Measurements from ENCODE around the gene VPS52.

VPS52 gene, protein sequence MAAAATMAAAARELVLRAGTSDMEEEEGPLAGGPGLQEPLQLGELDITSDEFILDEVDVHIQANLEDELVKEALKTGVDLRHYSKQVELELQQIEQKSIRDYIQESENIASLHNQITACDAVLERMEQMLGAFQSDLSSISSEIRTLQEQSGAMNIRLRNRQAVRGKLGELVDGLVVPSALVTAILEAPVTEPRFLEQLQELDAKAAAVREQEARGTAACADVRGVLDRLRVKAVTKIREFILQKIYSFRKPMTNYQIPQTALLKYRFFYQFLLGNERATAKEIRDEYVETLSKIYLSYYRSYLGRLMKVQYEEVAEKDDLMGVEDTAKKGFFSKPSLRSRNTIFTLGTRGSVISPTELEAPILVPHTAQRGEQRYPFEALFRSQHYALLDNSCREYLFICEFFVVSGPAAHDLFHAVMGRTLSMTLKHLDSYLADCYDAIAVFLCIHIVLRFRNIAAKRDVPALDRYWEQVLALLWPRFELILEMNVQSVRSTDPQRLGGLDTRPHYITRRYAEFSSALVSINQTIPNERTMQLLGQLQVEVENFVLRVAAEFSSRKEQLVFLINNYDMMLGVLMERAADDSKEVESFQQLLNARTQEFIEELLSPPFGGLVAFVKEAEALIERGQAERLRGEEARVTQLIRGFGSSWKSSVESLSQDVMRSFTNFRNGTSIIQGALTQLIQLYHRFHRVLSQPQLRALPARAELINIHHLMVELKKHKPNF

DNA sequence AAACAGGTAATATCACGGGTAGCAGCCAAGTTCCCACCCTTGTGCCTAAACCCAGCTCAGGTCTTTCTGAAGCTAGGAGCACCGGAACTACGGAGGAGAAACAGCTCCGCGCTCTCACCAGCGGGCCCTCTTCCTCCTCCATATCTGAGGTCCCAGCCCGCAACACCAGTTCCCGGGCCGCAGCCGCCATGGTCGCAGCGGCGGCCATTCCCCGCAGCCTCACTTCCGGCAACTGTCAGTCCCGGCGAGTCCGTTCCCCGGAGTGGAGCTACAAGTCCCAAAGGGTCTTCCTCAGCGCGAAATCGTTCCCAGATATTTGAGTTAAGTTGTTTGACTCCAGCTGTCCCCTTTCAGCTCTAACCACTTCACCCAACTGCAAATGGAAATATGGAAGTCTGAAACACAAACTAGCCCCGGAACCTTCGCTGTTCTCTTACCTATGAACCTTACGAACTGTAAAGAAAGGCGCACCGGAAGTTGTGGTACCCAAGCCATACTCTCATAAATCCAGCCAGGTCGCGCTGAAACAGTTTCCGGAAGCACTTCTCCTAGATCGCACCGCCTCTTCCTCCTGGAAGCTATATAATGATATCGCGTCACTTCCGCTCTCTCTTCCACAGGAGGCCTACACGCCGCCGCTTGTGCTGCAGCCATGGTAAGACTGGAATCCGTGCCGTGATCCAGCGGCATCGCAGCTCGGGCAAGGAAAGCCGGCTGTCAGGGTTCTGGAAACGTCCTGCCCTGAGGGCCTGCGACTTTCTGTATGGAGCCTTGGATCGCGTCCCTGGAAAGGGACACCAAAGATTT lies at the start of gene VPS52, which contains the start of gene RPS18:
Gene VPS52 (minus strand): TSS at position 409 of the 807 bp plus-strand sequence. CDS start 201 bp downstream, at position 208.
Gene RPS18 (plus strand): TSS at position 608 of the 807 bp plus-strand sequence. CDS start 45 bp downstream, at position 653.
- DNase-seq: peak; percentile 94

DNA sequence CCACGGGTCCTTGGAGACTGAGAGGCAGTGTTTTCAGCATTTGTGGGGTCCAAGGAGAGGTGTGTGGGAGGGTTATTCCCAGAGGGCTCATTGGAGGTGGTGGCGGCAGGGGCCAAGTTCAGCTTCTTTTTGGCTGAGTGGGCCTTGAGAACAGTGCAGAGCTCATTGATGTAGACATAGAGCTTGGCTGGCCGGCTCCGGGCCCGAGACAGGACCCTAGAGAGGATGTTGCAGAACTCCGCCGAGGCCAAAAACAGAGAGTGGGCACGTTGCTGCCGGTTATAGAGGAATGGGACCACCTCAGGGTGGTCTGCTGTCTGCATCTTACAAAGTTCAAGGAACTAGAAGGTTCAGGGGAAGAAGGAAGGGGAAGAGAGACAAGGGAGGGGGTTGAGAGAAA lies 49.6 kb upstream of the VPS52 start:
- DNase-seq: no peak

DNA sequence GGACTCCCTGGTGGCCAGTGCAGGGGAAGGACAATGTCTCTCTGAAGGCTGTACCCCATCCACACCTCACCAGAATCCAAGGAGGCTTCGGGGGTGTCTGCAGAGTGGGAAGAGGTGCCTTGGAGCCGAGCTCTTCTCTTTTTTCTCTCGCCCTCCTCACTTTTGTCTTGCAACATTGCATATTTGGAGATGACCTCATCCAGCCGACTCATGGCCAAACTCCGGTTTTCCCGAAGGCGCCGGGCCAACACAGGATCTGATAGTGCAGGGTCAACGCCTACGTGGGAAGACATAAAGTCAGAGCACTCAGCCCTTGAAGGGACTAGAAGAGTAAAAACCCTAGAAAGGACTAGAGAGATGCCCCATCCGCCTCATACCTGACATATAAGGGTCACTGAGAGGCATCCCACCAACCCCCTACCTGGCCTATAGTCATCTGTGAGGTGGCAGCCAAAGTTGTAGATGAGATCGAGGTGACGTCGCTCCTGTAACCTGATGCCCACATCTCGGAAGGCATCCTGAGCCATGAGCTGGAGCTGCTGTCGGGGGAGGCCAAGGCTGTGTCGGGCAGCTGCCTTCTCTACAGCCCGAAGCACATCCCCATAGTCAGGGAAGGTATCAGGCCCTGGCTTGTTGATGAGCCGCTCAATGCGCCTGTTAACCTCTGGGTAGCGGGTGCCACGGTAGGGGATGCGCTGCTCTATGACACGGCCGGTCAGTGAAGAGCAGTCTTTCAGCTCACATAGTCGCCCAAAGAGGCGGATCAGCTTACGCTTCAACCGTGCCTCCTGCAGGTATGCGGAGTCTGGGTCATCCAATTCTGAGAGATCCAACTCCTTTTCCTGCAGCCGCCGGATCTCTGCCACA lies 48.9 kb upstream of the VPS52 start:
- no peak for DNase-seq

DNA sequence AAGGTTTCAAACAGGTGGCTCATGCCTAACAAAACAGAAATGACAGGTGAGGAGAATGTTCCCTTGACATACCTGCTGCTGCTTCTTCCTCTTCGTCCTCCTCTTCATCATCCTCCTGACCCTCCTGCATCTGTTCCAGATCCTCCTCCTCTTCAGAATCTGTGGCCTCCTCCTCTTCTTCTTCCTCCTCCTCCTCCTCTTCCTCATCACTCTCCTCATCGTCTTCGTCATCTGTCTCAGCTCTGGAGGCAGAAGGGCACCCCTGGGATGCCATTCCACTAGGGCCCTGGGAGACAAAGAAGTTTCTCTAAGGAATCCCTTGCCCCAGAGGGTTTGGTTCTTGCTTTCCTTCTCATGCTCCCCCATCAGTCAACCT lies 48.3 kb upstream of the VPS52 start:
- no peak for DNase-seq

DNA sequence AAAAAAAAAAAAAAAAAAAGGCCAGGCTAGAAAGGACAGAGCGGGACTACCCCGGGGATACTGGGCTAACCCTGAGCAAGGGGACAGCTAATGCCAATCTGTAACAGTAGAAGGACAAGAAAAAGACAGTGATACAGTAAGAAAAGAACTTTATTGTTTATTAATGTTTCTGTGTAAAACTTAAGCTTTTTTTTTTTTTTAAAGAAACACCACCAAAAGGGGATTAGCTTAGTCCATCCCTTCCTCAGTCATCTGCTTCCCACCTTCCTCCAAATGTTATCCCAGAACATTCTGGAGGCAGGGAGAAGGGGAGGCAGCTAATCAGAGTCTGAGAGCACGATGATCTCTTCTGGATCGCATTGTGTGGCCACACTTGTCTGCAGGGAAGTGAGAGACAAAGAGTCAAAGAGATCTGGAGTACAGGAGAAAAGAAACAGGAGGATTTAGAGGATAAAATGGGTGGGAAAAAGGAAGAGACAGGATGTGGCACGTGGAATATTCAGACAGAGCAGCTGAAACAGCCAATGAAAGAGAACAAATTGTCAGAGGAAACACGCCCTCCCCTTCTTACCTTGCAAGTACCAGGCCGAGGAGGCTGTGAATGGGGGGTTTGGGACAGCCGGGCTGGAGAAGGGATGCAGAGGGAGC lies 46.9 kb upstream of the VPS52 start:
- no peak for DNase-seq

DNA sequence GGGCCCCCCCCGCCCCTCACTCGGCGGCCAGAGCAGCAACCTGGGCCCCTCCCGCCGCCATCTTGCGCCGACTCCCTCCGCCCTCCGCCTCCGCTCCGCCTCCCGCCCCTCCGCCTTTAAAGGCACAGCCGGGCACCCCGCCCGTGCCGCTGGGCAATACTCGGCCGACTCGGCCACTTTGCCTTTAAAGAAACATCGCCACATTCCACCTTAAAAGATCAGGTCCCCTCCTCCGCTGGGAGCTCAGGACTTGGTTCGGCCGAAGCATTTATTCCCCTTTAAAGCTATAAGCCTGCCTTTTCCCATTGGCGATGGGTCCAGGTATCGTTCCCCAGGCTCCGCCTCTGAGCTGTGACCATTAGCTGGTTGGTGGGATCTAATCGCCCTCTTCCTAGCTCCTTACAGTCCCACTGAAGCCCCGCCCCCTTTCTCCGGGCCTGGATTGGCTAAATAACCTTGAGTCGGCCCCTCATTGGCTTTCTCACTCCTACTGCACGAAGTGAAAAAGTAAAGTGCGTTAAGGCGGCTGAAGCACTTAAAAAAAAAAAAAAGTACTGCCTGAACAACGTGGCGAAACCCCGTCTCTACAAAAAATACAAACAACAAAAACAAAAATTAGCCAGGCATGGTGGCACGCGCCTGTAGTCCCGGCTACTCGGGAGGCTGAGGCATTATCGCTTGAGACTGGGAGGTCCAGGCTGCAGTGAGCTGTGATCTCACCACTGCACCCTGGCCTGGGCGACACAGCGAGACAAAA lies 46.2 kb upstream of the VPS52 start, which contains the start of gene ZBTB22:
Gene ZBTB22 (minus strand): TSS at position 76 of the 757 bp plus-strand sequence. CDS start 828 bp downstream, outside the sequence.
- DNase-seq: peak; percentile 98 to 99

DNA sequence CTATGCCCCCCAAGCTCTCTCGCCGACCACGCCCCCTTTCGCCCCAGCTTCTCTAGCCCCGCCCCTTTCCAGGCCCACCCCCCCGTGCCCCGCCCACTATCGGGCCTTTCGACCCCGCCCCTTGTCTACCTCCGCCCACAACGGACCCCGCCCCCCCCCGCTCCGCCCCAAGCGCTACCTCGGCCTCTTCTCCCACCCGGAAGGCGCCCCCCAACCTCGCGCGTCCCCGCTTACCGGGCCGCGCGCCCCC lies 45.7 kb upstream of the VPS52 start:
- DNase-seq: no peak

DNA sequence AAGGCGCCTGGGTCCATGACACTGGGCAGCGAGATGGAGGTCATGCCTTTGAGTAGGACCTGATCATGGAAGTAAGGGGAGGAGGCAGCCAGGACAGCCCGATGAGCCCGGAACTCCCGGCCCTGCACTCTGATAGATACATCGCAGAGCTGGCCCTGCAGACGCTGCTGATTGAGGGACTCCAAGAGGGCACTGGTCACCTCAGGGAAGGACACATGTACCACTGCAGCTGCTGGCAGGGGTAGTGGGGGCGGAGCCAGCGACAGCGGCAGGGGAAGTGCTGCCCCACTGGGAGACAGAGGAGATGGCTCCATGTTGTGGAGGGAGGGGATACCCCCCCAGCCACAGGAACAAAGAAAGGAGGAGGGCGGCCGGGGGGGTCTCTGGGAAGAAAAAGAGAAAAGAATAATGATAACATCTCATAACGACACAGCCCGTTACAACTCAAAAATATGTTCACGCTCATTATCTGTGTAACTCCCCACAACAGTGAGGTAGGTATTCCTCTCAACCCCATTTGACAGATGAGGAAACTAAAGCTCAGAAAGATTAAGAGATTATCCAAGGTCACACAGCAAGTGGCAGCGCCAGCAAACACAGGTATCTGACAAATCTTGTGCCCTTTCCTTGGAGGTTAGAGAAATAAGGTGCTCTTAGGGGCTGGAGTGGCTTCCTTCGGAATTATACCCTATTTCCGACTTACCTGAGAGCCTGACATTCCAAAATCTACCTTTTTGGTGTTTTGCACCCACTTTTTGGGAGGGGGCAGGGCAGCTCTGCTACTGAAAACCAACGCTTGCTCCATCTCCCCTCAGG lies 45.1 kb upstream of the VPS52 start:
- DNase-seq: peak in 1 of 2 experiments; percentile 49

DNA sequence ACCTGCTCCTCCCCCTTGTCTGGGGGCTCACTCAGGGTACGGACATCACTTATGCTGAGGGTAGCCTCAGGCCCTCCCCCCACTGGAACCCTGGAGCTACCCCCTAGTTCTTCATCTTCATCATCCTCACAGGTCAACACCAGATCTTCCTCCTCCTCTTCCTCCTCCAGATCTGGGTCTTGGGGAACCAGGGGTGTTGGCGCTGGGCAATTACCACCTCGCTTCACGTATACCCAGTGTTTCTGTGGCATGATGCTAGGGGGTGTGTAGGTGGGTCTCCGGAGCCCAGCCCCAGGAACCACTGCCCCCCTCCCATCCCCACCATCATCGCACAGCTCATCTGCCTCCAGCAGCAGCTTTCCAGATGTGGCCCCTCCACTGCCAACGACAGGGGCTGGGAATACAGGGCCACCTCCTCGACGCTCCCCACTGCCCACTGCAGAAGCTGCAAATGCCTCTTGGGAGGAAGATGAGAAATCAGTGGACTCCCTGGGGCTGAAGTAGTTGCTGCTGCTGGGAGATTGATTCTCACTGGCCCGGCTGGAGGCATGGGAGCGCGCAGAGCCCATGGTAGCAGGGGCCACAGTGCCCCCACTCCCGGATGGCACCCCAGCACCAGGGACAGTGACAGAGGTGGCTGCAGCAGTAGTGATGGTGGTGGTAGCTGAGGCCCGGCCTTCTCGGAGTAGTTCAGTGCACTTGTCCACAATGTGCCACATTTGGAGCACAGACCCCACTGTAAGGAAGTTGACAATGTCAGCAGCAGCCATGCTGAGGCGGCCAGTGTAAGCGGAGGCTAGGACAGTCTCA lies 44.3 kb upstream of the VPS52 start:
- no peak for DNase-seq

DNA sequence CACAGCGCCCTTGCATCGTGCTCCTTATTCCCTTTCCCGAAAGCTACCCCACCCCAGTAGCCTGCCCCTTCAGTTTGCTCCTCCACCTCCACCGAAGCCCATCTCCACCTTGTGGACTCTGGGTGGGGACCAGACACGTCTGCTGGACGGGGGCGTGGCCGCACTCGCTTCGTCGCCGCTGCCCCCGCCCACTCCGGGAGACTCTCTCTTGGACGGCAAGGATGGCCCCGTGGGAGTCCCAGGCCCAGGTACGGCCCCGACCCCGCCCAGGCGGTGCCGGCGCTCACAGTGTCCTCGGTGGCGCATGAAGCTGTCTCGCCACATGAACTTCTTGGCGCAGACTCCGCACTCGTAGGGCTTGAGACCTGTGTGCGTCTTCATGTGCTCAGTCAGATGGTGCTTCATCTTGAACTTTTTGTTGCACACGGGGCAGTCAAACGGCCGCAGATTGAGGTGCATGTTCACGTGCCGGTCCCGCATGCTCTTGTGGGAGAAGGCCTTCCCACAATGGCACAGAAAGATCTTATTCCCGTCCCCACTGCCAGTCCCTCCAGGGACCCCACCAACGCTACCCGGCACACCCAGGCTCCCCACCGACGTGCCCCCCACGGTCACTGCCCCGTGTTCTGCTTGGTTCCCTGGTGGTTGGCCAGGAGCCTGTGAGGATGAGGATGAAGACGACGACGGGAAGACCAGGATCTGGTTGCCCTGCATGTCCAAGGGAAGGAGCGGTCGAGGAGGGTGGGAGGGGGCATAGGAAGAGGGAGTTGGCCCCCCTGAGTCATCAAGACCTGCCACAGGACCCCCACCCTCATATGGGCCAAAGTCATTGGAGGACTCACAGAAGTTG lies 43.5 kb upstream of the VPS52 start:
- DNase-seq: no peak

DNA sequence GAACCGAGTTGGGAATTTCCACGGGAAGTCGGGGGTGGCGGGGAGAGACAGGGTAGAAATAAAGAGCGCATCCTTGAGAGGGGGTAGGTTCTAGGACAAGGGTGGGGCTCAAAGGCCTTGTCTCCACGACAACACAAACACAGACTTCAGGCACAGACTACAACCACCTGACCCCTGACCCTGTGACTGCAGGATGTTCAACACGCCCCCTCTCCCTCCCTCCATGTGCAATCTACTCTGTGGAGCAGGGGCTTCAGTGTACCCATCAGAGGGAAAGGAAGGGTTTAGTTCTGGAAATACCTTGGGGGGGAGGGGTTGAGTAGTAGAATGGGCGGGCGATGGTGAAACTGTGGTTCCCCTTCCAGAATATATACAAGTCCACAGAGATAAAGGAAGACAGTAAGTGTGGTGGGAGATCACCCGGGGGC lies 42.9 kb upstream of the VPS52 start:
- DNase-seq: peak; percentile 37 to 47

DNA sequence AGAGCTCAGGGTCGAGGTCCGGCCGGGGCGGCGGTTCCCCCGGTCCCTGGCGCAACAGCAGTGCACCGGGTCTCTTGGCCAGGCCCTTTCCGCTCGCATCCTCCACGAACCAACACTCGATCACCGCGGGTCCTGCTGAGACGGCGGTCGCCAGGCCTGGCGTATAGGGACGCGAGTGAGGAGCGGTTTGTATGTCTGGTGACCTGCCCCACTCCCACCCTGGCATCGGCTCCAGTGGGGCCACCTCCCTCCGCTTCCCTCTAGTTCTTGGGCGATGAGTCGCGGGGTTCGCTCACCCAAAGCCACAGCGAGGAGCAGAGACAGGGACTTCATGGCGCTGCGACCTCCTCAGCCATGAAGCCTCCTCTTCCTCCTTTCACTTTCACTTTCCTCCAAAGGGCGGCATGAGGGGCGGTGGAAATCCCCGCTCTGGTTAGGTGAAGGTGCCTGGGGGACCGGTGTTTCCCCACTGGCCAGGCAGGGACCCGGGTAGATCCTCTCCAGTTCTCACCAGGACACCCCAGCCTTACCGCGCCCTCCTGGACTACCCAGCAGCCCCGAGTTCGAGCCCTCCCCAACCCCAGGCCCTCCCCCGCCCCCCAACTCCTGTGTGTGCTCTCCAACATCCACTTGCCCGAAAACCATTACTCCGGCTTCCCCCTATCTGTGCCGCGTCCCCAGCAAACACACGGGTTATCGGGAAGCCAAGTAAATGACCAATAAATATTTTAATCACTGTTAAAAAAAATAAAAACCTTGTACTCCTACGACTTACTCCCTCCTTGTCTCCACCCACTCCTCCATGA lies 42.2 kb upstream of the VPS52 start, which contains the start of gene TAPBP:
Gene TAPBP (minus strand): TSS at position 370 of the 806 bp plus-strand sequence. CDS start 37 bp downstream, at position 333.
- peak in 1 of 2 experiments; percentile 19 for DNase-seq

DNA sequence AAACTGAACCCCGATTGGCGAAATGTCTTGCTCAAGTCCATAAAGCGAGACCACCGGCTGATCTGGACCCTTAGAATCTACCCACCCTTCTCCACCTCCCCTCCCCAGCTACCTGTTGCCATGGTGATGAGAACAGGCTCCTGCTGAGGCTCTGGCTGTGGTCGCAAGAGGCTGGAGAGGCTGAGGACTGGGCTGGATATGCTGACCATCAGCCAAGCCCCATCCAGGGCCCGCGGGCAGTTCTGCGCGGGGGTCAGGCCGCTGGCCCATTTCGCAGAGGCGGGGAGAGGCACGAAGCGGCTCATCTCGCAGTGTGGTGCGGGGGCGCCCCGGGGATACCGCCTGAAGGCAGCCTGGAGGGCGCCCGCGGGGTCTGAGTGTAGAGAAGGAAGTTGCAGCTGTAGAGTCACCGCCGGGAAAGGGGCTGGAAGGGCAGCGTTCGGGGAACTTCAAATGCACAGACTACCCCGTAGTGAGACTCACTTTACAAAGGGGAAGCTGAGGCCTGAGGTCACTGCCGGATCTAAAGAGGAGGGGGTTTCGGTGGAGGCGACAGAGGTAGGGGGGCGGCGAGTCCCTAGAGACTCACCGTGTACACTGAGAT lies 41.5 kb upstream of the VPS52 start:
- peak in 1 of 2 experiments; percentile 21 for DNase-seq

DNA sequence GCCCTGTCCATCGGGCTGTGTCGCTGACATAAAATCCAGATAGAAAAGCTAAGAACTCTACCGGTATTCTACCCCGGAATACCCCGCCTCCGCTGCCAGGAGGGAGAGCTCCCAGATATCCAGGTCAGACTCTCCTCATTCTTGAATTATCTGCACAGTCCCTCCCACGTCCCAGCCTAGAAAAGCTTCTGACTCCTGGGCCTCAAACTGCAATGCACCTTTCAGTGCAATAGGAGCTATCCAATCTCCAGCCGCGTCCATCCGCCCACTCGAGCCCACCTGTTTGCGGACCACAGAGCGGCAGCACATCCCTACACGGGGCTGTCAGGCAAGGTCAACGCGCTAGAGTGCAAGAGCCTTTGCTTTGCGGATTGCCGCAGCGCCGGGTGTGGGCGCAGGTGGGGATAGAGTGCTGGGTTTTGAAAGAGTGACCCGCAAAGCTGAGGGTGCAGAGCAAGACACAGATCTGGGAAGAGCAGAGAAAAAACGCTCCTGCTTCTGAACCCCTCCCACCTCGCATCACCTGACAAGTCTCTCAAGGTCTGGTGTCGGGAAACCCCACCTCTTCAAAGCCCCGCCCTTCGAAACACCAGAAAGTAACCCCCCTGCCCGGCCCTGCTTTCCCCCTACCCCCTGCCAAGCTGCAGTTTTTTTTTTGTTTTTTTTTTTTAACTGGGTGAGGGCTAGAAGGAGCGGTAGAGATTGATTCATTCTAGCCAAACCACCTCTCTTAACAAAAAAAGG lies 40.9 kb upstream of the VPS52 start:
- DNase-seq: peak; percentile 46 to 64

DNA sequence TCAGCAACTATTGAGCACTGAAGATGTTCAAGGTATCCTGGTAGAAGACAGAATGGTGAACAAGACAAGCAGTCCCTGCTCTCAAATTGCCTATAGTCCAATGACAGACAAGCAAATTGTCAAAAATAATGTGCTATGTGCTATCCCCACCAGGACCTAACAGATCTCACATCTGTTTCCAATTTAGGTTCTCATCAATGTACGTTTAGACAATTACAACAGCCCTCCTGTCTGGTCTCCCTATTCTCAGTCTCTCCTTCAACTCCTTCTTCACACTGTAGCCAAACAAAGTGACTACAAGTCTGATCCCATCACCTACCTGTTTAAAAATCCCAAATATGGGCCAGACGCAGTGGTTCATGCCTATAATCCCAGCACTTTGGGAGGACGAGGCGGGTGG lies 34.7 kb upstream of the VPS52 start:
- no peak for DNase-seq

DNA sequence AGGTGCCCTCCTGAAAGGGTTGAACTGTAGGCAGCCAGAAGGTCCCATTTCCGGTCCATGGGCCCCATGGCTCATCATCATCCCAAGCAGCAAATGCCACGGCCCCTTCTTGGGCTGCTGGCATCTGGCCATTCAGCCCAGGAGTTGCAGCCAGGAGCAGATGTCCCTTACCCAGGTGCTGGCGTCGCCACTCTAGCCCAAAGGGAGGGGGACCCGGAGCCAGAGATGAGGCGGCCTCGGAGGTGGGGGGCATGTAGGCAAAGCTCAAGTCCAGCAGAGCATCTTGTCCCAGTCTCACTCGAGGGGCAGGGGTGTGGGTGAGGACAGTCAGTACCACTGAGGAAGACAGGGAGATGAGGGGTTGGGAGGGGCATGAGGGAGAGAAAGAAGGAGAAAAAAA lies 33.4 kb upstream of the VPS52 start:
- DNase-seq: no peak
